Immature natural killer cell (primary cell): Measurements from ENCODE around the gene PAX9. TPM values are rescaled to one million over a fixed set of nuclear protein-coding genes. Genes with fewer than 3 reads are reported as not detected.
"Not testable (repeated sequence)": the region's sequence is repeated elsewhere in the genome, so short reads cannot be mapped to it uniquely, and the experiment has no call there.

Experiments used
- DNase-seq, 3 donors: peaks; one replicate each; pipeline ENCODE4 v3.0.0; 2022; ENCODE audit warnings: mixed read lengths in 1 of 3
- H3K27ac Mint-ChIP-seq, 6 donors: one replicate each; pipeline ENCODE4 v1.8.0; 2020; ENCODE audit warnings: mixed read lengths in 6 of 6, mild to moderate bottlenecking in 5 of 6, inconsistent platforms in 4 of 6, moderate library complexity in 3 of 6
- H3K27me3 Mint-ChIP-seq, 3 donors: one replicate each; pipeline ENCODE4 v1.8.0; 2020 to 2021; ENCODE audit warnings: low read depth in 3 of 3, mild to moderate bottlenecking in 3 of 3, mixed read lengths in 3 of 3, moderate library complexity in 3 of 3, inconsistent platforms in 1 of 3
- H3K36me3 Mint-ChIP-seq, 3 donors: one replicate each; pipeline ENCODE4 v1.8.0; 2020; ENCODE audit warnings: mixed read lengths in 3 of 3, inconsistent platforms in 2 of 3, mild to moderate bottlenecking in 2 of 3
- H3K4me1 Mint-ChIP-seq, 2 donors: one replicate each; pipeline ENCODE4 v1.8.0; 2020; ENCODE audit warnings: inconsistent platforms in 2 of 2, mild to moderate bottlenecking in 2 of 2, mixed read lengths in 2 of 2, moderate library complexity in 1 of 2
- H3K4me3 Mint-ChIP-seq, 5 donors: one replicate each; pipeline ENCODE4 v1.8.0; 2020; ENCODE audit warnings: mild to moderate bottlenecking in 5 of 5, mixed read lengths in 5 of 5, inconsistent platforms in 3 of 5, moderate library complexity in 3 of 5
- H3K9me3 Mint-ChIP-seq, 6 donors: one replicate each; pipeline ENCODE4 v1.8.0; 2020; ENCODE audit warnings: mild to moderate bottlenecking in 6 of 6, mixed read lengths in 6 of 6, inconsistent platforms in 4 of 6, moderate library complexity in 3 of 6
- polyA plus RNA-seq, 3 donors: library from polyadenylated mRNA; unstranded; fragments of 300-500 nt; fragmentation: Illumina TruSeq; gene quantifications; one replicate each; pipeline ENCODE4 v1.2.3, GENCODE V29; 2021

PAX9 gene
- polyA plus RNA-seq, 3 donors from 2014 or later = 0.07 TPM; not detected in 2

GRCh38 chr14:36671149-36671548 is 9.5 kb downstream of the PAX9 start:
- DNase-seq = no peak
- Mint-ChIP-seq H3K4me3 (no peak overlapping the region), H3K27me3 (peaks cover 2 to 7% (median 2%) of the 10 kb centered on the region in 3 donors), H3K36me3 (peaks cover 0 to 4% (median 0%) of the 10 kb centered on the region in 3 donors), H3K9me3 (peaks cover 2 to 25% (median 7%) of the 10 kb centered on the region in 6 donors), H3K4me1 (no peaks in the 10 kb centered on the region), H3K27ac (no peak overlapping the region)

DNA sequence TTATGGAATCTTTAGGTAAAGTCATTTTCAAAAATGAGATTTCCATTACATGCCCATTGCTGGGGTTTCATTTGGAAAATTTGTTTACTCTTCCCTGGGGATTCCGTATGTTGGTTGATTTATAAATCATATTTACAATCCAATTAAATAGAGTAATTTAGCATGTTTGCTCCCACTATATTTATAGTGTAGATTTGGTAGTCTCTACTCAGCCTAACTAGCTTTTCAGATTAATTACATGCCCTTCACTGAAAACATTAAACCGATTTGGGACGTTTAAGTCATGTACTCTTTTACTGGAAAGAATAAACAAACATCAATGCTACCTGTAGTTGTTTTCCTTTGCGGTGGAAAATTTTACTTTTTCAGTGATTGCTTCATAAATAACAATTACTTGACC is 10.4 kb downstream of the PAX9 start:
- Mint-ChIP-seq H3K36me3 (peaks cover 0 to 4% (median 0%) of the 10 kb centered on the region in 3 donors), H3K27me3 (peaks cover 2 to 6% (median 2%) of the 10 kb centered on the region in 3 donors), H3K9me3 (peaks cover 3 to 26% (median 8%) of the 10 kb centered on the region in 6 donors), H3K4me3 (no peak overlapping the region), H3K27ac (no peak overlapping the region), H3K4me1 (no peaks in the 10 kb centered on the region)
- no peak for DNase-seq

GRCh38 chr14:36674659-36675058 is 13.0 kb downstream of the PAX9 start:
- H3K27ac Mint-ChIP-seq = no peak overlapping the region
- no peaks in the 10 kb centered on the region for H3K4me1 Mint-ChIP-seq
- peaks cover 0 to 6% (median 2%) of the 10 kb centered on the region in 3 donors for H3K27me3 Mint-ChIP-seq

DNA sequence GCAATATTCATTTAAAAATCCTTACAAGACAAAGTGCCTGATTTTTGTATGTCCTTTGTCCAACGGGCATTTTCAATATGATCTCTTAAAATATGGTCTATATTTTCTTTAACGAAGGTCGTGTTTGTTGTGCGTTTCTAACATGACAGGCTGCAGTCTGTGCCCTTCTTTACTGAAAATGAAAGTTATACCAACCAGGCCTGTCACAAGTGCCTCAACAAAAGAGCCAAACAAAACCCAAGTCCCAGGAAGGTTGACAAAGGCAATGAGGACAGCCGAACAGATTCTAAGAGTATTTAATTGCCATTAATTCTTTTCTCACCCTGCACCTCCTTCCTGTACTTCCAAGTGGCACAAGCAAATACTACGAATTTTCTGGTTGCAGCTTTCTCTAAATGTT is 13.9 kb downstream of the PAX9 start:
- DNase-seq = no peak
- Mint-ChIP-seq H3K27ac (no peak overlapping the region), H3K4me1 (no peaks in the 10 kb centered on the region), H3K4me3 (no peak overlapping the region), H3K9me3 (peaks cover 3 to 33% (median 8%) of the 10 kb centered on the region in 6 donors), H3K36me3 (no peaks in the 10 kb centered on the region), H3K27me3 (peaks cover 0 to 6% (median 2%) of the 10 kb centered on the region in 3 donors)

More at GRCh38 chr14:36674659-36675058, 13.0 kb downstream of the PAX9 start:
- Mint-ChIP-seq H3K4me3 (no peak overlapping the region), H3K9me3 (peaks cover 3 to 29% (median 8%) of the 10 kb centered on the region in 6 donors), H3K36me3 (no peaks in the 10 kb centered on the region)
- no peak for DNase-seq

- peaks cover 0 to 6% (median 0%) of the 10 kb centered on the region in 3 donors for H3K27me3 Mint-ChIP-seq
- no peaks in the 10 kb centered on the region for H3K36me3 Mint-ChIP-seq
- no peak for DNase-seq
- H3K4me3 Mint-ChIP-seq = no peak overlapping the region
- peaks cover 3 to 34% (median 8%) of the 10 kb centered on the region in 6 donors for H3K9me3 Mint-ChIP-seq
- H3K27ac Mint-ChIP-seq = no peak overlapping the region
- no peaks in the 10 kb centered on the region for H3K4me1 Mint-ChIP-seq
Observed at GRCh38 chr14:36676236-36676635, 14.6 kb downstream of the PAX9 start.

GRCh38 chr14:36682338-36682737 is 20.7 kb downstream of the PAX9 start:
- H3K9me3 Mint-ChIP-seq = peaks cover 0 to 21% (median 6%) of the 10 kb centered on the region in 6 donors

GRCh38 chr14:36683083-36683724 is 21.5 kb downstream of the PAX9 start:
- Mint-ChIP-seq H3K4me3 (no peak overlapping the region), H3K9me3 (peaks cover 2 to 13% (median 6%) of the 10 kb centered on the region in 6 donors), H3K36me3 (no peaks in the 10 kb centered on the region), H3K27me3 (no peaks in the 10 kb centered on the region), H3K4me1 (no peaks in the 10 kb centered on the region), H3K27ac (no peak overlapping the region)
- DNase-seq = no peak

More at GRCh38 chr14:36682338-36682737, 20.7 kb downstream of the PAX9 start:
- Mint-ChIP-seq H3K27ac (no peak overlapping the region), H3K4me1 (no peaks in the 10 kb centered on the region), H3K4me3 (no peak overlapping the region), H3K36me3 (no peaks in the 10 kb centered on the region), H3K27me3 (peaks cover 0 to 2% (median 0%) of the 10 kb centered on the region in 3 donors)
- DNase-seq = no peak

DNA sequence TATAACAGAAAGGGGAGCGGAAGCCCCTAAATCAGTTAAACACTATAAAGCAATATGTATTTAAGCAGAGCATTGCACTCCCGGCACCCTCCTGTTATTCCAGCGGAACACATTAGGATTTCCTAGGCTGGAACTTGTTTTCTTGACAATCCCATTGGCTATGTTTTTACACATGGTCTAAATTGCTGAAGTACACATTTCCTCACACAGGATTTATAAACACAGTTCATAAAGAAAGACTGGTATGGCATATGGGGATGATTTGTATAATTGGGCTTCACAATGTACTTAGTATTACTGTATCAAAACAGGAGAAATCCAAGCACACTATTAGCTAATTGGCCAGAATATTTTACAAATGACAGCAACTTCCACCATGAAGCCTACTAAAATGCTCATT is 23.3 kb downstream of the PAX9 start:
- Mint-ChIP-seq H3K4me1 (no peaks in the 10 kb centered on the region), H3K27ac (no peak overlapping the region), H3K9me3 (peaks cover 2 to 13% (median 6%) of the 10 kb centered on the region in 6 donors), H3K27me3 (no peaks in the 10 kb centered on the region), H3K4me3 (no peak overlapping the region), H3K36me3 (no peaks in the 10 kb centered on the region)
- DNase-seq = no peak

- DNase-seq = no peak
- Mint-ChIP-seq H3K9me3 (peaks cover 2 to 14% (median 5%) of the 10 kb centered on the region in 6 donors), H3K4me1 (no peaks in the 10 kb centered on the region), H3K27ac (no peak overlapping the region), H3K4me3 (no peak overlapping the region), H3K27me3 (peaks cover 0 to 1% (median 0%) of the 10 kb centered on the region in 3 donors), H3K36me3 (no peaks in the 10 kb centered on the region)
Observed at GRCh38 chr14:36690311-36691040, 28.8 kb downstream of the PAX9 start.

DNA sequence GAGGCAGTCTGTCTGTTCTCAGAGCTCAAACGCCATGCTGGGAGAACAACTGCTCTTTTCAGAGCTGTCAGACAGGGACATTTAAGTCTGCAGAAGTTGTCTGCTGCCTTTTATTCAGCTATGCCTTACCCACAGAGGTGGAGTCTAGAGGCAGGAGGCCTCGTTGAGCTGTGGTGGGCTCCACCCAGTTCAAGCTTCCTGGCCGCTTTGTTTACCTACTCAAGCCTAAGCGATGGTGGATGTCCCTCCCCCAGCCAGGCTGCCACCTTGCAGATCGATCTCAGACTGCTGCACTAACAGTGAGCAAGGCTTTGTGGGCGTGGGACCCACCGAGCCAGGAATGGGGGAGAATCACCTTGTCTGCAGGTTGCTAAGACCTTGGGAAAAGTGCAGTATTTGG is 37.8 kb downstream of the PAX9 start:
- H3K4me1 Mint-ChIP-seq, H3K27me3 Mint-ChIP-seq, H3K4me3 Mint-ChIP-seq, H3K36me3 Mint-ChIP-seq, H3K27ac Mint-ChIP-seq, DNase-seq: not testable (repeated sequence)
- peaks cover 6 to 23% (median 14%) of the 10 kb centered on the region in 6 donors for H3K9me3 Mint-ChIP-seq

- no peak for DNase-seq
- H3K4me1 Mint-ChIP-seq = no peaks in the 10 kb centered on the region
- no peak overlapping the region for H3K4me3 Mint-ChIP-seq
- H3K27ac Mint-ChIP-seq = no peak overlapping the region
- H3K9me3 Mint-ChIP-seq = peaks cover 5 to 20% (median 14%) of the 10 kb centered on the region in 6 donors
- peaks cover 3 to 7% (median 6%) of the 10 kb centered on the region in 3 donors for H3K27me3 Mint-ChIP-seq
- peaks cover 0 to 3% (median 0%) of the 10 kb centered on the region in 3 donors for H3K36me3 Mint-ChIP-seq
Observed at GRCh38 chr14:36700651-36701050, 39.0 kb downstream of the PAX9 start.

- Mint-ChIP-seq H3K4me3 (no peak overlapping the region), H3K36me3 (peaks cover 0 to 3% (median 0%) of the 10 kb centered on the region in 3 donors), H3K27me3 (peaks cover 3 to 7% (median 6%) of the 10 kb centered on the region in 3 donors), H3K4me1 (no peaks in the 10 kb centered on the region), H3K27ac (no peak overlapping the region), H3K9me3 (peaks cover 5 to 22% (median 14%) of the 10 kb centered on the region in 6 donors)
- DNase-seq = no peak
Observed at GRCh38 chr14:36701132-36701531, 39.5 kb downstream of the PAX9 start.

GRCh38 chr14:36702474-36702873 is 40.8 kb downstream of the PAX9 start:
- Mint-ChIP-seq H3K4me1 (no peaks in the 10 kb centered on the region), H3K4me3 (no peak overlapping the region), H3K9me3 (peaks cover 3 to 17% (median 8%) of the 10 kb centered on the region in 6 donors), H3K27ac (no peak overlapping the region), H3K27me3 (peaks cover 2 to 7% (median 3%) of the 10 kb centered on the region in 3 donors), H3K36me3 (peaks cover 0 to 3% (median 0%) of the 10 kb centered on the region in 3 donors)
- DNase-seq = no peak

- H3K4me1 Mint-ChIP-seq = no peaks in the 10 kb centered on the region
Observed at GRCh38 chr14:36707570-36707969, 45.9 kb downstream of the PAX9 start.

More at GRCh38 chr14:36707570-36707969, 45.9 kb downstream of the PAX9 start:
- Mint-ChIP-seq H3K27ac (no peak overlapping the region), H3K9me3 (peaks cover 0 to 8% (median 3%) of the 10 kb centered on the region in 6 donors), H3K4me3 (no peak overlapping the region), H3K36me3 (no peaks in the 10 kb centered on the region), H3K27me3 (peaks cover 0 to 6% (median 2%) of the 10 kb centered on the region in 3 donors)
- no peak for DNase-seq
